Omental fat pad (tissue), 4 donors: Measurements from ENCODE around the gene AHCTF1. TPM values are rescaled to one million over a fixed set of nuclear protein-coding genes. Genes with fewer than 3 reads are reported as not detected.
"Not testable (repeated sequence)": the region's sequence is repeated elsewhere in the genome, so short reads cannot be mapped to it uniquely, and the experiment has no call there.

Experiments
- ATAC-seq: fragments of 150-250 bp; one replicate; pipeline ENCODE4 v1.9.1; 2016; ENCODE audit warnings: mild to moderate bottlenecking, moderate library complexity; ENCODE audit not compliant: low FRiP score
- DNase-seq: peaks from one replicate; pipeline ENCODE4 v3.0.0-alpha.2; 2019; ENCODE audit warnings: low spot score
- CTCF ChIP-seq, 3 donors: fragments of 450-650 bp; IDR thresholded peaks; one replicate each; pipeline ENCODE4 v1.5.1; 2016 to 2017; ENCODE audit warnings: antibody characterized with exemption in 3 of 3, mild to moderate bottlenecking in 3 of 3, moderate library complexity in 2 of 3
- total RNA-seq, 4 donors: library from RNA; depleted of rRNA; stranded (reverse); fragments of >200 nt; gene quantifications; one replicate each; pipeline ENCODE4 v1.1.0, GENCODE V29; 2016

AHCTF1 gene
- total RNA-seq, 4 donors from 2014 or later, result 39.6 to 59.0 (median 48.5) TPM

- ATAC-seq, result no peak
- TF ChIP-seq CTCF (IDR thresholded peaks at IDR 0.05), result no peak
Measured at GRCh38 chr1:246893191-246893939, 38.4 kb downstream of the AHCTF1 start.

GRCh38 chr1:246891105-246891504 is 40.6 kb downstream of the AHCTF1 start:
- ATAC-seq (no peak), DNase-seq (no peak)
- TF ChIP-seq CTCF (IDR thresholded peaks at IDR 0.05), result no peak

More at GRCh38 chr1:246893191-246893939, 38.4 kb downstream of the AHCTF1 start:
- DNase-seq, result no peak

- ATAC-seq (no peak), DNase-seq (no peak)
- no peak for TF ChIP-seq CTCF (IDR thresholded peaks at IDR 0.05)
Measured at GRCh38 chr1:246888522-246888921, 43.2 kb downstream of the AHCTF1 start.

- ATAC-seq, result not testable (repeated sequence)
Measured at GRCh38 chr1:246885389-246885788, 46.4 kb downstream of the AHCTF1 start.

GRCh38 chr1:246878551-246878950 is 53.2 kb downstream of the AHCTF1 start:
- DNase-seq (no peak), ATAC-seq (no peak)
- TF ChIP-seq CTCF (IDR thresholded peaks at IDR 0.05), result no peak

More at GRCh38 chr1:246885389-246885788, 46.4 kb downstream of the AHCTF1 start:
- DNase-seq, result not testable (repeated sequence)

GRCh38 chr1:246876431-246876830 is 55.3 kb downstream of the AHCTF1 start:
- ATAC-seq (no peak), DNase-seq (no peak)

More at GRCh38 chr1:246876431-246876830, 55.3 kb downstream of the AHCTF1 start:
- TF ChIP-seq CTCF (IDR thresholded peaks at IDR 0.05), result no peak
